ENCODE results near the gene SCPEP1. TPM values are rescaled to one million over a fixed set of nuclear protein-coding genes. Genes with fewer than 3 reads are reported as not detected.
"Not testable (repeated sequence)": the region's sequence is repeated elsewhere in the genome, so short reads cannot be mapped to it uniquely, and the experiment has no call there.

The SCPEP1 gene
- total and polyA plus RNA-seq, 10 of the 15 experiments (the other 5 are each of a cell fraction or from before 2014, with no cell fraction given): 31.2 to 80.2 (median 40.7) TPM

DNA sequence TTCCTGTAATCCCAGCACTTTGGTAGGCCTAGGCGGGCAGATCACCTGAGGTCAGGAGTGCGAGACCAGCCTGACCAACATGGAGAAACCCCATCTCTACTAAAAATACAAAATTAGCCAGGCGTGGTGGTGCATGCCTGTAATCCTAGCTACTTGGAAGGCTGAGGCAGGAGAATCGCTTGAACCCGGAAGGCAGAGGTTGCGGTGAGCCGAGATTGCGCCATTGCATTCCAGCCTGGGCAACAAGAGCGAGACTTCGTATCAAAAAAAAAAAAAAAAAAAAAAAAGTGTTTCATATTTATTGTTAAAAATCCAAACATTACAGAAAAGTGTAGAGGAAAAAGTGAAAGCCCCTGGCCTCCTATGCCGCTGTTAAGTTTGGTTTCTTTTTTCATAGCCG lies 2.6 kb downstream of the SCPEP1 start:
- BruUV-seq (replicated peaks); DNase-seq (ENCODE audit: low read depth, low spot score); CTCF ChIA-PET; H3K9me3 ChIP-seq (replicated peaks; ENCODE audit: control insufficient read depth, insufficient read depth, low read length); FAIRE-seq; RAD21 ChIA-PET (ENCODE audit: unreplicated experiment); ATAC-seq; H3K27ac ChIP-seq (ENCODE audit: control insufficient read depth, insufficient read depth); H3K9ac ChIP-seq (ENCODE audit: control insufficient read depth, insufficient read depth, low read length); in situ Hi-C loops (cut with MboI); H3K36me3 ChIP-seq (ENCODE audit: control insufficient read depth in 2 of 2, insufficient read depth in 2 of 2, low read length in 1 of 2); H2AFZ ChIP-seq (ENCODE audit: control insufficient read depth, low read depth, low read length); H3K4me2 ChIP-seq (ENCODE audit: control insufficient read depth, insufficient read depth); H4K20me1 ChIP-seq (ENCODE audit: control insufficient read depth, insufficient read depth); intact Hi-C loops (cut with micrococcal nuclease; ENCODE audit: unreplicated experiment); H3K4me1 ChIP-seq (ENCODE audit: control insufficient read depth, insufficient read depth, low read length); H3K4me3 ChIP-seq; H3K27me3 ChIP-seq (replicated peaks in 1 of 2; ENCODE audit: control insufficient read depth in 2 of 2, insufficient read depth in 2 of 2, low read length in 1 of 2): not testable (repeated sequence)
- WGBS (ENCODE audit: insufficient coverage, insufficient replicate concordance, low lambda C conversion rate, missing lambda C conversion rate): 100% methylated on average over 5 of the region's 12 CpGs
- ChIA-PET SMC1A (ENCODE audit: uncharacterized antibody, unreplicated experiment) (interaction anchor here (0.8 to 1.0 kb wide), 2 partner anchors 19 to 106 kb away, joined by 3 to 4 read pairs; no protein-coding TSS in a partner anchor), POLR2A (interaction anchor here (0.7 kb wide), 2 partner anchors 163 to 481 kb away, joined by 4 to 5 read pairs; no protein-coding TSS in a partner anchor)
- H3K79me2 ChIP-seq (ENCODE audit: control insufficient read depth, insufficient read depth, low read length): peaks cover 14% of the 10 kb centered on the region

DNA sequence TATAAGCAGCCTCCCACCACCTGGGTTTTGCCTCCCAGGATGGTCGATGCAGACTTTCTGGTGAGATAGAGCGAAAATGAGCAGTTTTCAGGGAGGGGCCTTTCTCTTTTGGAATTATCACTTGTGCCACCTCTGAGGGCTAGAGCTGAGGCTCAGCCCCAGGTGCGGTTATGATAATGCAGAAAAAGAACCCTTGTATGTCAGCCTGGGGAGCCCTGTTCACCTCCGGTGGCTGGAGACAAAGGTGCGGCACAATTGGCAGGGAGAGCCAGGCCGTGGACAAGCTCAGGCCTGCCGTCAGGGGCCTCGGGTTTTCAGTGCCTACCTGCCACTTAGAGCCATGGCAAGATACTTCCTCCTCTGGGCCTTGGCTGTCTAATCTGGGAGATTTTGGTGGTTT lies 4.4 kb downstream of the SCPEP1 start:
- ChIA-PET POLR2A (interaction anchor here (0.7 kb wide), 1 partner anchor 715 kb away, joined by 4 read pairs; no protein-coding TSS in a partner anchor), CTCF (interaction anchor here (1.8 kb wide), 1 partner anchor 26 kb away, joined by 5 read pairs; no protein-coding TSS in a partner anchor), RAD21 (ENCODE audit: unreplicated experiment) (interaction anchor here (0.6 kb wide), 1 partner anchor 276 kb away, joined by 4 read pairs; no protein-coding TSS in a partner anchor), SMC1A (ENCODE audit: uncharacterized antibody, unreplicated experiment) (interaction anchor here (1.9 kb wide), 1 partner anchor 13 kb away, joined by 4 read pairs; no protein-coding TSS in a partner anchor)
- intact Hi-C loops (cut with micrococcal nuclease; ENCODE audit: unreplicated experiment): no loop called here
- Histone ChIP-seq H3K27me3 (replicated peaks in 1 of 2; ENCODE audit: control insufficient read depth in 2 of 2, insufficient read depth in 2 of 2, low read length in 1 of 2) (no peaks in the 10 kb centered on the region), H3K9ac (ENCODE audit: control insufficient read depth, insufficient read depth, low read length) (no peak overlapping the region), H3K27ac (ENCODE audit: control insufficient read depth, insufficient read depth) (no peak overlapping the region), H3K9me3 (replicated peaks; ENCODE audit: control insufficient read depth, insufficient read depth, low read length) (no peaks in the 10 kb centered on the region), H3K4me2 (ENCODE audit: control insufficient read depth, insufficient read depth) (no peak overlapping the region), H3K4me3 (no peak overlapping the region; the same call in 1 of the 2 replicates), H3K36me3 (ENCODE audit: control insufficient read depth in 2 of 2, insufficient read depth in 2 of 2, low read length in 1 of 2) (peaks cover 4 to 8% of the 10 kb centered on the region in 2 experiments), H3K4me1 (ENCODE audit: control insufficient read depth, insufficient read depth, low read length) (no peaks in the 10 kb centered on the region; the same call in 1 of the 2 replicates), H3K79me2 (ENCODE audit: control insufficient read depth, insufficient read depth, low read length) (peaks cover 14% of the 10 kb centered on the region), H2AFZ (ENCODE audit: control insufficient read depth, low read depth, low read length) (no peak overlapping the region), H4K20me1 (ENCODE audit: control insufficient read depth, insufficient read depth) (no peaks in the 10 kb centered on the region)
- WGBS (ENCODE audit: insufficient coverage, insufficient replicate concordance, low lambda C conversion rate, missing lambda C conversion rate): 99% methylated on average over 8 of the region's 8 CpGs
- no peak for DNase-seq (ENCODE audit: low read depth, low spot score)
- no peak for FAIRE-seq
- ATAC-seq: no peak
- BruUV-seq (replicated peaks): no TSS peak
- in situ Hi-C loops (cut with MboI): no loop called here
- TF ChIP-seq, protein P1, sequence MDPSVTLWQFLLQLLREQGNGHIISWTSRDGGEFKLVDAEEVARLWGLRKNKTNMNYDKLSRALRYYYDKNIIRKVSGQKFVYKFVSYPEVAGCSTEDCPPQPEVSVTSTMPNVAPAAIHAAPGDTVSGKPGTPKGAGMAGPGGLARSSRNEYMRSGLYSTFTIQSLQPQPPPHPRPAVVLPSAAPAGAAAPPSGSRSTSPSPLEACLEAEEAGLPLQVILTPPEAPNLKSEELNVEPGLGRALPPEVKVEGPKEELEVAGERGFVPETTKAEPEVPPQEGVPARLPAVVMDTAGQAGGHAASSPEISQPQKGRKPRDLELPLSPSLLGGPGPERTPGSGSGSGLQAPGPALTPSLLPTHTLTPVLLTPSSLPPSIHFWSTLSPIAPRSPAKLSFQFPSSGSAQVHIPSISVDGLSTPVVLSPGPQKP (IDR thresholded peaks at IDR 0.05; ENCODE audit: low read depth, low read length): no peak
- TF ChIP-seq WRNIP1 (IDR thresholded peaks at IDR 0.05; ENCODE audit: borderline replicate concordance, low read depth, low read length) (no peak), ZNF274 (IDR thresholded peaks at IDR 0.05; ENCODE audit: insufficient read depth, insufficient read length) (no peak), RAD51 (IDR thresholded peaks at IDR 0.05) (no peak), EZH2 (IDR thresholded peaks at IDR 0.05; ENCODE audit: borderline replicate concordance, control insufficient read depth, low read depth, low read length) (no peak)
- TF ChIP-seq, protein P2, sequence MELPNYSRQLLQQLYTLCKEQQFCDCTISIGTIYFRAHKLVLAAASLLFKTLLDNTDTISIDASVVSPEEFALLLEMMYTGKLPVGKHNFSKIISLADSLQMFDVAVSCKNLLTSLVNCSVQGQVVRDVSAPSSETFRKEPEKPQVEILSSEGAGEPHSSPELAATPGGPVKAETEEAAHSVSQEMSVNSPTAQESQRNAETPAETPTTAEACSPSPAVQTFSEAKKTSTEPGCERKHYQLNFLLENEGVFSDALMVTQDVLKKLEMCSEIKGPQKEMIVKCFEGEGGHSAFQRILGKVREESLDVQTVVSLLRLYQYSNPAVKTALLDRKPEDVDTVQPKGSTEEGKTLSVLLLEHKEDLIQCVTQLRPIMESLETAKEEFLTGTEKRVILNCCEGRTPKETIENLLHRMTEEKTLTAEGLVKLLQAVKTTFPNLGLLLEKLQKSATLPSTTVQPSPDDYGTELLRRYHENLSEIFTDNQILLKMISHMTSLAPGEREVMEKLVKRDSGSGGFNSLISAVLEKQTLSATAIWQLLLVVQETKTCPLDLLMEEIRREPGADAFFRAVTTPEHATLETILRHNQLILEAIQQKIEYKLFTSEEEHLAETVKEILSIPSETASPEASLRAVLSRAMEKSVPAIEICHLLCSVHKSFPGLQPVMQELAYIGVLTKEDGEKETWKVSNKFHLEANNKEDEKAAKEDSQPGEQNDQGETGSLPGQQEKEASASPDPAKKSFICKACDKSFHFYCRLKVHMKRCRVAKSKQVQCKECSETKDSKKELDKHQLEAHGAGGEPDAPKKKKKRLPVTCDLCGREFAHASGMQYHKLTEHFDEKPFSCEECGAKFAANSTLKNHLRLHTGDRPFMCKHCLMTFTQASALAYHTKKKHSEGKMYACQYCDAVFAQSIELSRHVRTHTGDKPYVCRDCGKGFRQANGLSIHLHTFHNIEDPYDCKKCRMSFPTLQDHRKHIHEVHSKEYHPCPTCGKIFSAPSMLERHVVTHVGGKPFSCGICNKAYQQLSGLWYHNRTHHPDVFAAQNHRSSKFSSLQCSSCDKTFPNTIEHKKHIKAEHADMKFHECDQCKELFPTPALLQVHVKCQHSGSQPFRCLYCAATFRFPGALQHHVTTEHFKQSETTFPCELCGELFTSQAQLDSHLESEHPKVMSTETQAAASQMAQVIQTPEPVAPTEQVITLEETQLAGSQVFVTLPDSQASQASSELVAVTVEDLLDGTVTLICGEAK (IDR thresholded peaks at IDR 0.05; ENCODE audit: borderline replicate concordance): no peak
- TF ChIP-seq, protein P3, sequence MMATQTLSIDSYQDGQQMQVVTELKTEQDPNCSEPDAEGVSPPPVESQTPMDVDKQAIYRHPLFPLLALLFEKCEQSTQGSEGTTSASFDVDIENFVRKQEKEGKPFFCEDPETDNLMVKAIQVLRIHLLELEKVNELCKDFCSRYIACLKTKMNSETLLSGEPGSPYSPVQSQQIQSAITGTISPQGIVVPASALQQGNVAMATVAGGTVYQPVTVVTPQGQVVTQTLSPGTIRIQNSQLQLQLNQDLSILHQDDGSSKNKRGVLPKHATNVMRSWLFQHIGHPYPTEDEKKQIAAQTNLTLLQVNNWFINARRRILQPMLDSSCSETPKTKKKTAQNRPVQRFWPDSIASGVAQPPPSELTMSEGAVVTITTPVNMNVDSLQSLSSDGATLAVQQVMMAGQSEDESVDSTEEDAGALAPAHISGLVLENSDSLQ (IDR thresholded peaks at IDR 0.05): no peak
- TF ChIP-seq, protein P4, sequence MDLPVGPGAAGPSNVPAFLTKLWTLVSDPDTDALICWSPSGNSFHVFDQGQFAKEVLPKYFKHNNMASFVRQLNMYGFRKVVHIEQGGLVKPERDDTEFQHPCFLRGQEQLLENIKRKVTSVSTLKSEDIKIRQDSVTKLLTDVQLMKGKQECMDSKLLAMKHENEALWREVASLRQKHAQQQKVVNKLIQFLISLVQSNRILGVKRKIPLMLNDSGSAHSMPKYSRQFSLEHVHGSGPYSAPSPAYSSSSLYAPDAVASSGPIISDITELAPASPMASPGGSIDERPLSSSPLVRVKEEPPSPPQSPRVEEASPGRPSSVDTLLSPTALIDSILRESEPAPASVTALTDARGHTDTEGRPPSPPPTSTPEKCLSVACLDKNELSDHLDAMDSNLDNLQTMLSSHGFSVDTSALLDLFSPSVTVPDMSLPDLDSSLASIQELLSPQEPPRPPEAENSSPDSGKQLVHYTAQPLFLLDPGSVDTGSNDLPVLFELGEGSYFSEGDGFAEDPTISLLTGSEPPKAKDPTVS (IDR thresholded peaks at IDR 0.05; ENCODE audit: low read depth, low read length): no peak
